Activated CD4-positive, alpha-beta T cell treated with anti-CD3 and anti-CD28 coated beads, Interleukin-2, amount 50 U/mL, for 1 hour (primary cell): ENCODE measurements around the gene HNRNPCL1.
"Not testable (repeated sequence)": the region's sequence is repeated elsewhere in the genome, so short reads cannot be mapped to it uniquely, and the experiment has no call there.

ENCODE experiments used
- DNase-seq: peaks from one replicate; pipeline ENCODE4 v3.0.0-alpha.2; 2020

Gene HNRNPCL1

DNA sequence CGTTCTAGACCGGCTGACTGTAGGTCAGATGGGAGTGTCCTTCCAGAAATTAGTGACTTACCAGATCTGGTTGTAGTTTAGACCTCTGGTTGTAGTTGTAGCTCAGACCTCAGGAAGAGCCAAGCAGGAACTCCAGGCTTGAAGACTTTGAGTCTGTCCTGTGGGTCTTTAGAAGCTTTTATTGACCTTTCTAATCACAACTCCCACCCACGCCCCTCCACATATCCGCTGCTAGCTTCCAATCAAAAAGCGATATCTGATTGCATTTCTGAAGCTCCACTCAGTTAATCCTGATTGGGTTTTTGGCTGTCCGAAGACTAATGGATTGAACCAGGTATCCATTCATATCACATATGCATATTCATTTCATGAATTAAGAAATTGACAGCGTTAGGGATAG is at the start of gene HNRNPCL1:
Gene HNRNPCL1, minus strand, starts transcription at position 101 of the 400 bp plus-strand sequence. CDS start 431 bp downstream, outside the sequence.
- DNase-seq, result not testable (repeated sequence)

DNA sequence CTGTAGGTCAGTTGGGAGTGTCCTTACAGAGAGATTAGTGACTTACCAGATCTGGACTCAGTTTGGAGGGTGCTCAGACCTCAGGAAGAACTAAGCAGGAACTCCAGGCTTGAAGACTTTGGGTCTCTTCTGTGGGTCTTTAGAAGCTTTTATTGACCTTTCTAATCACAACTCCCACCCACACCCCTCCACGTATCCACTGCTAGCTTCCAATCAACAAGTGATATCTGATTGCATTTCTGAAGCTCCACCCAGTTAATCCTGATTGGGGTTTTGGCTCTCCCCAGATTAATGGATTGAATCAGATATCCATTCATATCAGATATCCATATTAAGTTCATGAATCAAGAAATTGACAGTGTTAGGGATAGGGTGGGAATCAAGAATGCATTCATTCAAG is 49.6 kb upstream of the HNRNPCL1 start, which contains the start of gene PRAMEF10:
Gene PRAMEF10, minus strand, starts transcription at position 101 of the 400 bp plus-strand sequence. CDS start 2,423 bp downstream, outside the sequence.
- DNase-seq, result not testable (repeated sequence)

DNA sequence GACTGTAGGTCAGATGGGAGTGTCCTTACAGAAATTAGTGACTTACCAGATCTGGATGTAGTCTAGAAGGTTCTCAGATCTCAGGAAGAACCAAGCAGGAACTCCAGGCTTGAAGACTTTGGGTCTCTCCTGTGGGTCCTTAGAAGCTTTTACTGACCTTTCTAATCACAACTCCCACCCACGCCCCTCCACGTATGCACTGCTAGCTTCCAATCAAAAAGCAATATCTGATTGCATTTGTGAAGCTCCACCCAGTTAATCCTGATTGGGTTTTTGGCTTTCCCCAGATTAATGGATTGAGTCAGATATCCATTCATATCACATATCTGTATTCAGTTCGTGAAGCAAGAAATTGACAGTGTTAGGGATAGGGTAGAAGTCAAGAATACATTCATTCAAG is 37.6 kb upstream of the HNRNPCL1 start, which contains the start of gene PRAMEF4:
Gene PRAMEF4, minus strand, starts transcription at position 101 of the 400 bp plus-strand sequence. CDS start 2,807 bp downstream, outside the sequence.
- not testable (repeated sequence) for DNase-seq

GRCh38 chr1:12878453-12878852 is 29.9 kb upstream of the HNRNPCL1 start:
- not testable (repeated sequence) for DNase-seq

- not testable (repeated sequence) for DNase-seq
These were observed 14.8 kb upstream of the HNRNPCL1 start for GRCh38 chr1:12863131-12863880.

GRCh38 chr1:12856786-12857185 is 8.3 kb upstream of the HNRNPCL1 start, which contains the start of gene PRAMEF2:
Gene PRAMEF2, plus strand, starts transcription at chr1:12857086. Its CDS starts 1,924 bp downstream, at chr1:12859010.
- DNase-seq, result not testable (repeated sequence)

DNA sequence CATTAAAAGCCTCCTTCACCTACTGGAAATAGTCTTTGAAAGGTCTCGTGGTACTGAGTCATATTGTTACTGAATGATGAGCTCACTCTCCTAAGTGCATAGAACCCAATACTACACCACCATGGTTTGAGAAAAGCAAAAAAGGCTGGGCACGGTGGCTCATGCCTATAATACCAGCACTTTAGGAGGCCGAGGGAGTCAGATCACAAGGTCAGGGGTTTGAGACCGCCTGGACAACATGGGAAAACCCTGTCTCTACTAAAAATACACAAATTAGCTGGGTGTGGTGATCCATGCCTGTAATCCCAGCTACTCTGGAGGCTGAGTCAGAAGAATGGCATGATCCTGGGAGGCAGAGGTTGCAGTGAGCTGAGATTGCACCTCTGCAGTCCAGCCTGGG is 3.3 kb upstream of the HNRNPCL1 start:
- DNase-seq, result no peak

DNA sequence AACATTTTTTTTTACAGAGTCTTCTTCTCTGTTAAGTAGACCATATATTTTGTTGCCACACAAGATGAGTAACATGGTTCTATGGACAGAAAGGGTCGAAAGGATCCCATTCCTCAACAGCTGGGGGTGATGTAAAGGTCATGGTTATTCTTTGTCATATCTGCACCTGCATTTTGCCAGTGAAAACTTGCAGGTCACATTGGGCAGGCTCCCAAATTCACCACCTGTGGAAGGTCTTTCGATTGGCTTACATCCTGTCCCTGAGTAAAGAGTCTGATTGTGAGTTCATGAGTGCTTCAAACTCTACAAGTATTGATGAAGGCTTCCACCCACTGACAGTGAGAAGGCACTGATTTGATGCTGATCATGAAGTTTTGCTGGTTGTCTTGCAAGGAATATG is 15.3 kb downstream of the HNRNPCL1 start:
- DNase-seq, result not testable (repeated sequence)

DNA sequence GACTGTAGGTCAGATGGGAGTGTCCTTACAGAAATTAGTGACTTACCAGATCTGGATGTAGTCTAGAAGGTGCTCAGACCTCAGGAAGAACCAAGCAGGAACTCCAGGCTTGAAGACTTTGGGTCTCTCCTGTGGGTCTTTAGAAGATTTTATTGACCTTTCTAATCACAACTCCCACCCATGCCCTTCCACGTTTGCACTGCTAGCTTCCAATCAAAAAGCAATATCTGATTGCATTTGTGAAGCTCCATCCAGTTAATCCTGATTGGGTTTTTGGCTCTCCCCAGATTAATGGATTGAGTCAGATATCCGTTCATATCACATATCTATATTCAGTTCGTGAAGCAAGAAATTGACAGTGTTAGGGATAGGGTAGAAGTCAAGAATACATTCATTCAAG is 17.2 kb downstream of the HNRNPCL1 start, which contains the start of gene PRAMEF11:
Gene PRAMEF11, minus strand, starts transcription at position 101 of the 400 bp plus-strand sequence. CDS start 2,621 bp downstream, outside the sequence.
- DNase-seq, result not testable (repeated sequence)

GRCh38 chr1:12819061-12819460 is 29.5 kb downstream of the HNRNPCL1 start:
- DNase-seq, result not testable (repeated sequence)

- DNase-seq, result no peak
These were observed 37.1 kb downstream of the HNRNPCL1 start for GRCh38 chr1:12811409-12811784.

DNA sequence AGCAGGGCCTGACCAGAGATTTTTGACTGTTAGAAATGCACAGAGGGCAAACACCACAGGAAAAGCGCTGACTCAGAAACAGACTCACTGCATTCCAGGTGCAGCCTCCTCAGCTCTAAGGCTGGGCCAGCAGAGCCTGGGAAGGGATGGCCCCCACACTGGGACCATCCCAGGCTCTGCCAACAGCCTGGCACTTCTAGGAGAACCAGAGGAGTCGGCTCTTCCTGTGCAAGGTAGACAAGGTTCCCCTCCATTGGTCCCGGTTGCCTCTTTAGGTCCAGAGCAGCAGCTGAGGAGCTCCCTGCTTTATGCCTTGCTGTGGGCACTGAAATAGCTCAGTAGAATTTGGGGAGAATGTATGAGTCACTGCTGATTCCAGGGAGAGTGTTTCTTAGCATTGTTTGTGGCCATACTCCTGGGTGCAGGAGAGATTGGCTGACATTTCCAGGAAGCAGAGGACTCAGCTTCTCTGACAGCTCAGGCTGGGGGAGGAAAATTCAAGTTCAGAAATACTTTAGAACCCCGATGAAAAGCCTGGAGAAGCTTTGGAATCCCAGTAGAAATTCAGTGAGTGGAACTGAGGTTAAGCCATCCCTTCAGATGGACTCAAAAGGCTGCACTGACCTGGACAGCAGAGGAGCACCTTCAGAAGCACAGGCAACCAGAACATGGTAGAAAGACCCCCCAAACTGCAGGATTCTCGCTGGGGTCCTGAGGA is 37.7 kb downstream of the HNRNPCL1 start:
- no peak for DNase-seq

DNA sequence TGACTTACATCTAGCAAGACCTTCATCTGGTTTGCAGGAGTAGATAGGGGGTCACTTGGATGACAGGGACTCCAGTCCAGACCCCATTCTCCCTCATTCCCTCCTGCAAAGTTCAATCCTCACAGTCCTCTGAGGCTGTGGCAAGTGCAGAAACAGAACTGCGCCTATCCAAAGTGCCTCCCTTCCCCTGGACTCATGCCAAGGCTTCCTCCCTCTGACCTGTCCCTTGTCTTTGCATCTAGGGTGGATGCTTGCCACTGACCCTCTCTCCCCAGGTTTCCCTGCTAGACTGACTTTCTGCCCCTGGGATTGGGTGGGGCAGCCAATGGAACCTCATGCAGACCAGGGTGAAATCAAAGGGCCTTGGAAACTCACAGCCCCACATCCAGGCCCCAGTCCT is 38.6 kb downstream of the HNRNPCL1 start:
- DNase-seq, result no peak

GRCh38 chr1:12799730-12800129 is 48.8 kb downstream of the HNRNPCL1 start:
- DNase-seq, result no peak

DNA sequence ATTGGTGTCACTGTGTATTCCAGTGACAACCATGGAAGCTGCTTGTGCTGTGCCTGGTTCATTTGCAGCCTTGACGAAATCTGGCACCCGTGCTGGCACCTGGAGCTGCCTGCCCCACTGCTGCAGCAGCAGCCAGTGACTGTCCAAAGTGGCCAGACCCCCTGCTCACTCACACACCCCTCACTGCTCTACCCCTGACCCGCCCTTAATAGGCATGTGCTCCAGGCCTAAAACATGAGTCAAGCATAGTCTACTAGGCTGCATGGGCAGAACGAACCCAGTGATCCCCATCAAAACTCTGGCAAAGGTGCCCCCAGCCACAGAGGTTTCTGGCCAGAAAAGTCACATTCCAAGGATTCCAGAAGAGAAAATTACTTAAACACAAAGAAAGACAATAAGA is 49.6 kb downstream of the HNRNPCL1 start:
- DNase-seq, result no peak
